Measurements from ENCODE around the gene IL5RA.

DNA sequence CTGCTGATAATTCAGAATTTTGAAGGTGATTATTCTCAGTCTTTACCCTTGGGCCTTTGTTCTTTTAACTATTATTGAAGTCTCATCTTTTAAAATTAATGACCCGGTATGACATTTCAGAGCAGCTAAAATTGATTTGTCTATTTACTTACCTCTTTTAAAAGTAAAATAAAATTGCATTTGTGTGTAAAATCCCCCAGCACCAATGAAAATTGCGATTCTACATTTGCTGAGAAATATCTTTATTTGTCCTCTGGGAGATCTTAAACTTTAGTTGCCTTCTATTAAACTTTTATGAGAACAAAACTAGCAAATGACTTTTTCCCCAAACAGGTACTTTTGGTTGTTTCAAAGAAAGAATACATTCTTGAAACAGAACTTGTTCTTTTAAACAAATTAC, 7.5 kb upstream of the IL5RA start:
- TF ChIP-seq, protein P1, sequence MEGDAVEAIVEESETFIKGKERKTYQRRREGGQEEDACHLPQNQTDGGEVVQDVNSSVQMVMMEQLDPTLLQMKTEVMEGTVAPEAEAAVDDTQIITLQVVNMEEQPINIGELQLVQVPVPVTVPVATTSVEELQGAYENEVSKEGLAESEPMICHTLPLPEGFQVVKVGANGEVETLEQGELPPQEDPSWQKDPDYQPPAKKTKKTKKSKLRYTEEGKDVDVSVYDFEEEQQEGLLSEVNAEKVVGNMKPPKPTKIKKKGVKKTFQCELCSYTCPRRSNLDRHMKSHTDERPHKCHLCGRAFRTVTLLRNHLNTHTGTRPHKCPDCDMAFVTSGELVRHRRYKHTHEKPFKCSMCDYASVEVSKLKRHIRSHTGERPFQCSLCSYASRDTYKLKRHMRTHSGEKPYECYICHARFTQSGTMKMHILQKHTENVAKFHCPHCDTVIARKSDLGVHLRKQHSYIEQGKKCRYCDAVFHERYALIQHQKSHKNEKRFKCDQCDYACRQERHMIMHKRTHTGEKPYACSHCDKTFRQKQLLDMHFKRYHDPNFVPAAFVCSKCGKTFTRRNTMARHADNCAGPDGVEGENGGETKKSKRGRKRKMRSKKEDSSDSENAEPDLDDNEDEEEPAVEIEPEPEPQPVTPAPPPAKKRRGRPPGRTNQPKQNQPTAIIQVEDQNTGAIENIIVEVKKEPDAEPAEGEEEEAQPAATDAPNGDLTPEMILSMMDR (conservative IDR thresholded peaks at IDR 0.05; ENCODE audit: low read depth, low read length) = no peak
- TF ChIP-seq EZH2 (IDR thresholded peaks at IDR 0.05; ENCODE audit: borderline replicate concordance, low read depth, low read length, poor library complexity, severe bottlenecking) = no peak
